Activated CD4-positive, alpha-beta memory T cell treated with anti-CD3 and anti-CD28 coated beads, Interleukin-2, amount 10 ng/mL, durations not matched to agents 7 days and 5 days (primary cell): ENCODE data around the gene CEP170B. TPM values are rescaled to one million over a fixed set of nuclear protein-coding genes. Genes with fewer than 3 reads are reported as not detected.

Experiments
- CTCF ChIA-PET: fragments of 350-600 bp; sonication (Branson Sonifier 250); formaldehyde crosslinking; loops from one replicate; lab custom pipeline; 2021; ENCODE audit warnings: antibody characterized with exemption, inconsistent platforms; lab: Charles Lee
- POLR2A ChIA-PET: fragments of 350-600 bp; sonication (Branson Sonifier 250); formaldehyde crosslinking; loops from one replicate; lab custom pipeline; 2021; ENCODE audit warnings: antibody characterized with exemption; lab: Charles Lee
- DNase-seq: peaks from one replicate; pipeline ENCODE4 v3.0.0-alpha.2; 2020
- H3K27ac Mint-ChIP-seq: one replicate; pipeline ENCODE4 v1.8.0; 2021; ENCODE audit warnings: mild to moderate bottlenecking, mixed read lengths
- H3K27me3 Mint-ChIP-seq: one replicate; pipeline ENCODE4 v1.8.0; 2021; ENCODE audit warnings: mixed read lengths
- H3K36me3 Mint-ChIP-seq: one replicate; pipeline ENCODE4 v1.8.0; 2021; ENCODE audit warnings: low read depth, mixed read lengths
- H3K4me1 Mint-ChIP-seq: one replicate; pipeline ENCODE4 v1.8.0; 2021; ENCODE audit warnings: mixed read lengths
- H3K4me3 Mint-ChIP-seq: one replicate; pipeline ENCODE4 v1.8.0; 2021; ENCODE audit warnings: mild to moderate bottlenecking, mixed read lengths
- H3K9me3 Mint-ChIP-seq: one replicate; pipeline ENCODE4 v1.8.0; 2021; ENCODE audit warnings: mixed read lengths
- total RNA-seq, 2 experiments: library from RNA; stranded (reverse); gene quantifications; one replicate each; pipeline ENCODE4 v1.2.3, GENCODE V29; 2021

CEP170B gene
- total RNA-seq, 2 experiments from 2014 or later = 3.0 to 3.2 TPM

GRCh38 chr14:104929268-104930230 is 64.5 kb downstream of the CEP170B start:
- CTCF ChIA-PET = no interaction called here
- Mint-ChIP-seq H3K4me1 (no peaks in the 10 kb centered on the region), H3K4me3 (no peak overlapping the region), H3K36me3 (no peaks in the 10 kb centered on the region), H3K27ac (no peak overlapping the region), H3K27me3 (peaks cover 6% of the 10 kb centered on the region), H3K9me3 (no peaks in the 10 kb centered on the region)
- POLR2A ChIA-PET = no interaction called here
- no peak for DNase-seq

GRCh38 chr14:104930526-104931303 is 65.6 kb downstream of the CEP170B start:
- H3K36me3 Mint-ChIP-seq = no peaks in the 10 kb centered on the region
- no peak for DNase-seq
- CTCF ChIA-PET = no interaction called here
- no peaks in the 10 kb centered on the region for H3K4me1 Mint-ChIP-seq
- peaks cover 13% of the 10 kb centered on the region for H3K27me3 Mint-ChIP-seq
- H3K9me3 Mint-ChIP-seq = no peaks in the 10 kb centered on the region
- no peak overlapping the region for H3K4me3 Mint-ChIP-seq
- H3K27ac Mint-ChIP-seq = no peak overlapping the region
- POLR2A ChIA-PET = no interaction called here

DNA sequence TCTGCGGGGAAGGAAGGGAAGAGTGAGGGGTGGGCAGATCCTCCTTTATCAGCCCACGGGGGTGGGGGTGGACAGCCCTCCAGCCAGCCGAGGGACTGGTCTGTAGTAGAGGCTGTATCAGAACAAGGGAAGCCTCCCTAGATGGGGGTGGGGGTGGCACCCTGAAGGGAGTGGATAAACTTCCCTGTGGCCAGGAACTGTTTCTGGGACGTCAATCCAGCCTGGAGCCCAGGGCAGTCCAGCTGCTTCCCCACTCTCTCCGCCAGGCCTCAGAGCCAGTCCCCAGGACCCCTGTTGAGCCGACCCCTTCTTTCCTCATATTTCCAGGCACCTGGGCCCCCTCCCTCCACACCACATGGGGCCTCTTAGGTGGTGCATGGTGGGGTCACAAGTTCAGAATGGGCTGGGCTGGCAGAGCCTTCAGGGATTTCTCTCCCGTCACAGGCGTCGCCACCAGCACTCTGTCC is 66.3 kb downstream of the CEP170B start:
- no peak overlapping the region for H3K27ac Mint-ChIP-seq
- peaks cover 13% of the 10 kb centered on the region for H3K27me3 Mint-ChIP-seq
- no peaks in the 10 kb centered on the region for H3K4me1 Mint-ChIP-seq
- DNase-seq = no peak
- no peaks in the 10 kb centered on the region for H3K9me3 Mint-ChIP-seq
- no peaks in the 10 kb centered on the region for H3K36me3 Mint-ChIP-seq
- POLR2A ChIA-PET = no interaction called here
- H3K4me3 Mint-ChIP-seq = no peak overlapping the region
- CTCF ChIA-PET = no interaction called here

DNA sequence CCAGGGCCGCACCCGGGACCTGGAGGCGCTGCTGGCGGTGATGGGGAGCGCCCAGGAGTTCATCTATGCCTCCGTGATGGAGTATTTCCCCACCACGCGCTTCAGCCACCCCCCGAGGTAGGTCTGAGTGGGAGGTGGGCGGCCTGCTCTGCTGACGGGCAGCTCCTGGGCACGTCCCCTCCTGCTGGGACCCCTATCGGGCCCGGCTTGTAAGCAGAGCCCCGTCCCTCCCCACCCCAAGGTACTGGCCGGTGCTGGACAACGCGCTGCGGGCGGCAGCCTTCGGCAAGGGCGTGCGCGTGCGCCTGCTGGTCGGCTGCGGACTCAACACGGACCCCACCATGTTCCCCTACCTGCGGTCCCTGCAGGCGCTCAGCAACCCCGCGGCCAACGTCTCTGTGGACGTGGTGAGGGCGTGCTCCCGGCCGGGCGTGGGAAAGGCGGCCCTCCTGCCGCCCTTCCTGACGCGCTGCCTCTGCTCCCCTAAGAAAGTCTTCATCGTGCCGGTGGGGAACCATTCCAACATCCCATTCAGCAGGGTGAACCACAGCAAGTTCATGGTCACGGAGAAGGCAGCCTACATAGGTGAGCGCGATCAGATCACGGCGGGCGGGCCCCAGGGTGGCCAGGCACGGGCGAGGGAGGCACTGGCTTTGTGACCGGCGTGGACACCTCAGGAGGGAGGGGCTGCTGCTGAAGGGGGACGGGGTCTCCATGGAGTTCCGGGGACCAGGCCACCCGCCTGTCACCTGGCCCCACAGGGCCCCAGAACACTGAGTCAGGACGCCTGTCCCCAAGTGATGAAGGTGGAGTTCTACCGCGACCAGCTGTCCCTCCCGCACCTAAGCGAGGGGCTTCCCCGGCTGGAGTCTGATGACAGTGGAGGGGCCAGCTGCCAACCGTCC is 67.0 kb downstream of the CEP170B start:
- H3K36me3 Mint-ChIP-seq = no peaks in the 10 kb centered on the region
- no peaks in the 10 kb centered on the region for H3K4me1 Mint-ChIP-seq
- no peaks in the 10 kb centered on the region for H3K9me3 Mint-ChIP-seq
- H3K4me3 Mint-ChIP-seq = no peak overlapping the region
- H3K27ac Mint-ChIP-seq = no peak overlapping the region
- ChIA-PET POLR2A (no interaction called here), CTCF (no interaction called here)
- peaks cover 15% of the 10 kb centered on the region for H3K27me3 Mint-ChIP-seq
- DNase-seq = no peak

DNA sequence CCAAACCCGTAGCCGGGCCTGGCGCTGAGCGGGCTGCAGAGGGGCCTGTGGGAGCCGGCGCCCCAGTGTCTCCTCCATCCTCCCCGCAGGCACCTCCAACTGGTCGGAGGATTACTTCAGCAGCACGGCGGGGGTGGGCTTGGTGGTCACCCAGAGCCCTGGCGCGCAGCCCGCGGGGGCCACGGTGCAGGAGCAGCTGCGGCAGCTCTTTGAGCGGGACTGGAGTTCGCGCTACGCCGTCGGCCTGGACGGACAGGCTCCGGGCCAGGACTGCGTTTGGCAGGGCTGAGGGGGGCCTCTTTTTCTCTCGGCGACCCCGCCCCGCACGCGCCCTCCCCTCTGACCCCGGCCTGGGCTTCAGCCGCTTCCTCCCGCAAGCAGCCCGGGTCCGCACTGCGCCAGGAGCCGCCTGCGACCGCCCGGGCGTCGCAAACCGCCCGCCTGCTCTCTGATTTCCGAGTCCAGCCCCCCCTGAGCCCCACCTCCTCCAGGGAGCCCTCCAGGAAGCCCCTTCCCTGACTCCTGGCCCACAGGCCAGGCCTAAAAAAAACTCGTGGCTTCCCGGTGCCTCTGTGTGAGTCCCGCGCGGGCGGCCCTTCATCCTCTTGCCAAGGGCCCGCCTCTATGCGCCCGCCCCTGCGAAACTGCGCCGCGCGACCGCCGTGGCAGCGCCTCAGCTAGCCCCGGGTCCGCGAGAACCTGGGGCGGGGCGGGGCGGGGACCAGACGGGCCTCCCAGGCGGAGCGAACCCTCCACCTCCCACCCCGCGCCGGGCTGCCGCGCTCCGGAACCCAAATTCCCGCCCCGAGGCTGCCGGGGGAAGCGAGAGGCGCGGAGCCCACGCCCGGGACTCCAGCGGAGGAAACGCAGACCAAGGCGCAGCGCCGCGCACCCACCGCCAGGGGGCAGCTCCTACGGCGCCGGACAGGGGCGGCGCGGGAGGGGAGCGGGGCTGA is 67.9 kb downstream of the CEP170B start:
- DNase-seq = peak; percentile 81
- Mint-ChIP-seq H3K9me3 (no peaks in the 10 kb centered on the region), H3K4me1 (no peaks in the 10 kb centered on the region), H3K27me3 (peaks cover 22% of the 10 kb centered on the region), H3K36me3 (no peaks in the 10 kb centered on the region), H3K4me3 (peak overlapping the region; percentile 61), H3K27ac (no peak overlapping the region)
- POLR2A ChIA-PET = interaction anchor here (0.7 kb wide), 1 partner anchor 88 kb away, joined by 3 read pairs; the partner anchor contains the start of gene CDCA4
- CTCF ChIA-PET = no interaction called here

DNA sequence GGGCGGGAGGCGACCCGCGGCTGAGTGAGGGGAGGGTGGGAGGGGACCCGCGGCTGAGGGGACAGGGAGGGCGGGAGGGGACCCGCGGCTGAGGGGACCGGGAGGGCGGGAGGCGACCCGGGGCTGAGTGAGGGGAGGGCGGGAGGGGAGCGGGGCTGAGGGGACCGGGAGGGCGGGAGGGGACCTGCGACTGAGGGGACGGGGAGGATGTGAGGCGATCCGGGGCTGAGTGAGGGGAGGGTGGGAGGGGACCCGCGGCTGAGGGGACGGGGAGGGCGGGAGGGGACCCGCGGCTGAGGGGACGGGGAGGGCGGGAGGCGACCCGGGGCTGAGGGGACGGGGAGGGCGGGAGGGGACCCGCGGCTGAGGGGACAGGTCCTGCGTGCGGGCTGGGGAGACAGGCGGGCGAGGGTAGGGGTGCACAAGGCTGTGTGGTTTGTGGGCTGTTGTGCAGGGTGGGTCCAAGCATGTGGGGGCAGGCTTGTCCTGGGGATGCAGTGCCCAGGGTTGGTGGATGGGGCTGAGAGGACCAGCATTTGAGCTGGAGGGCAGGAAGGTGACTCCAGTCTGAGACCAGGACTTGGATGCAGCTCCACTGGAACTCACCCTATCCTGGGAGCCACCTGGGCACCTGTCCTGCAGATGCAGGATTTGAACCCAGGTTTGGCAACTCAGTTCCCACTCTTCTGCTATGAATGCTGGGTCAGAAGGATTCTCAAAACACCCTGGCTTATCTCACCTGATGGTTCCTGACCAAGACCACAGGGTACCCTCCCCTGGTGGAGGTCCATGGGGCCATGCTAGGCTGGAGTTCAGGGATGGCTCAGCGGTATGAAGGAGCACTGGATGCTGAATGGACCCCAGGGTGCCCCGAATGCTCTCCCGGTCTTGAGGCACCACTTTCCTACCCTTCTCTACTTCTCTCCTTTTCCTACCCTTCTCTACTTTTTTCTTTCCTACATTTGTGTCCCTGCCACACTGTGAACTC is 69.0 kb downstream of the CEP170B start:
- POLR2A ChIA-PET = interaction anchor here (0.7 kb wide), 1 partner anchor 87 kb away, joined by 3 read pairs; the partner anchor contains the start of gene CDCA4
- Mint-ChIP-seq H3K27ac (no peak overlapping the region), H3K36me3 (no peaks in the 10 kb centered on the region), H3K4me1 (no peaks in the 10 kb centered on the region), H3K9me3 (no peaks in the 10 kb centered on the region), H3K4me3 (peak overlapping the region; percentile 4), H3K27me3 (peaks cover 33% of the 10 kb centered on the region)
- DNase-seq = no peak
- CTCF ChIA-PET = interaction anchor here (0.8 to 1.1 kb wide), 2 partner anchors 9 to 119 kb away, joined by 3 read pairs; partner anchors contain the start of gene PLD4

DNA sequence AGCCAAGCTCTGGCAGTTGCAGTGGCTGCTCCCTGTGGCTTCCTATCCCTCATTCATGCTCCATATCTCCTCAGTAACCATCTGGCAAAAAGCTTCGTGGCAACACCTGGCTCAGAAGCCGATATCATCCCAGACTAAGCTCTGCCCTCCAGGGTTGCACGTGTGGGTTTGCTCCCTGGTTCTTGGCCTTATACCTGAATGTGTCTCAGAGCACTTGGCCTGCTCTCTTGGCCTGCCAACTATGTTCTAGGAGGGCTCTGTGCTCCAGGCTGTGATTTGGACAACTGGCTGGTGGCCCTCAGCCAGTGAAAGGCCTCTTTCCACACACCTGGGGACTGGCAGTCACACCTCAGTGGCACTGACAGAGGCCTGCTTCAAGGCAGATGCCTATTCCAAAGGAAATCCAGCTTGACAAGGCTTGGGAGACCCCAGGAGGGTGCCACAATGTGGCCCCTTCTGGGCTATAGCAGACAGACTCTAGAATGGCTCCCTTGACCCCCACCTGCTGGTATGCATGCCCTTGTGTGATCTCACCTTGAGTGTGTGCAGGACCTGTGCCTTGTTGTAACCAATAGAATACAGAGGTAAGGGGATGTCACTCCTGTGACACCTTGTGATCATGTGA is 70.1 kb downstream of the CEP170B start:
- peaks cover 35% of the 10 kb centered on the region for H3K27me3 Mint-ChIP-seq
- no peak for DNase-seq
- H3K27ac Mint-ChIP-seq = no peak overlapping the region
- ChIA-PET CTCF (interaction anchor here (0.8 to 1.1 kb wide), 2 partner anchors 10 to 118 kb away, joined by 3 read pairs; partner anchors contain the start of gene PLD4), POLR2A (no interaction called here)
- H3K9me3 Mint-ChIP-seq = no peaks in the 10 kb centered on the region
- no peaks in the 10 kb centered on the region for H3K4me1 Mint-ChIP-seq
- H3K36me3 Mint-ChIP-seq = no peaks in the 10 kb centered on the region
- no peak overlapping the region for H3K4me3 Mint-ChIP-seq

GRCh38 chr14:104935955-104936354 is 70.9 kb downstream of the CEP170B start:
- Mint-ChIP-seq H3K9me3 (no peaks in the 10 kb centered on the region), H3K27ac (no peak overlapping the region), H3K36me3 (no peaks in the 10 kb centered on the region), H3K27me3 (peaks cover 41% of the 10 kb centered on the region), H3K4me1 (no peaks in the 10 kb centered on the region), H3K4me3 (no peak overlapping the region)
- ChIA-PET POLR2A (no interaction called here), CTCF (no interaction called here)
- no peak for DNase-seq

- POLR2A ChIA-PET = no interaction called here
- H3K27me3 Mint-ChIP-seq = peaks cover 41% of the 10 kb centered on the region
- H3K4me3 Mint-ChIP-seq = no peak overlapping the region
- H3K27ac Mint-ChIP-seq = no peak overlapping the region
- no peaks in the 10 kb centered on the region for H3K36me3 Mint-ChIP-seq
- CTCF ChIA-PET = no interaction called here
- no peaks in the 10 kb centered on the region for H3K9me3 Mint-ChIP-seq
- no peaks in the 10 kb centered on the region for H3K4me1 Mint-ChIP-seq
- no peak for DNase-seq
Measured at GRCh38 chr14:104936361-104937155, 71.5 kb downstream of the CEP170B start.

DNA sequence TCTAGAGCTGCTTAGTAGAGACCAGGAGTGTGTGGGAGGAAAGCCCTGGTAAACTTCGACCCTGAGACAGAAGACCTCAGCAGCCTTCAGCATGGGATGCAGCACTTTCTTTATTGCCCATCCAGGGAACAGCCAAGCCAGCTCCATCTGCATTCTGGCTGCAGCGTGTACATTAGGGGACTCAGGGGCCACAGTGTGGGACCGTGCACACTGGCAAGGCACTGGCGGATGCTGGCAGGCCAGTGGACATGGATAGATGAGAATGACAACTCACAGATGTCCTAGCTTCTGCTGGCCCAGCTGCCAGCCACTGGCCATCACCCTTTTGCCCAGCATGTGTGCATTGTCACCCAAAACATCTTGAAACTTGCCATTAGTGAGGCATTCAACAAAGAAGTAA is 72.1 kb downstream of the CEP170B start:
- Mint-ChIP-seq H3K4me3 (no peak overlapping the region), H3K36me3 (no peaks in the 10 kb centered on the region), H3K27ac (no peak overlapping the region), H3K9me3 (no peaks in the 10 kb centered on the region), H3K4me1 (no peaks in the 10 kb centered on the region), H3K27me3 (peaks cover 41% of the 10 kb centered on the region)
- ChIA-PET POLR2A (no interaction called here), CTCF (no interaction called here)
- no peak for DNase-seq
